ENCODE data around the gene SCYGR3. TPM values are rescaled to one million over a fixed set of nuclear protein-coding genes. Genes with fewer than 3 reads are reported as not detected.

Gene SCYGR3
- total RNA-seq, 1 experiment from 2014 or later, result not detected

DNA sequence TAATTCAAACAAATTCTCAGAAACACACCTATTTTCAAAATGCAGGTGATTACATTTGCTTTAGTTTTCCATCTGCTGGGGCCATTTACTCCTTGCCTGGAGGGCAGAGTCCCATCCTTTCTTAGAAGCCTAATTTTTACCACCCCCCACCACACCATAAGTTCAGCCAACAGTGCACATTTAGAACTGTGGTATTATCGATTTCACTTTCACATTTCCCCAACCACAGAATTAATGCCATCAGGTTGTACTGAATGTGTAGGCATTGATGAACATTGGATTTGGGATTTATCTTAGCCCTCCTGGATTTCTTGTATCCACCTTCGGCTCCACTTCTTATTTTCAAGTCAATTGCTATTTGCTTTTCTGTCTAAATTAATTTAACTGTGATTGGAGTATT, 4.5 kb downstream of the SCYGR3 start:
- H3F3A ChIP-seq (ENCODE audit: low read length, unreplicated experiment), result no peaks in the 10 kb centered on the region
- no peaks in the 10 kb centered on the region for H3K79me2 ChIP-seq (ENCODE audit: low read length)
- ChIA-PET CTCF (no interaction called here), POLR2A (ENCODE audit: unreplicated experiment) (no interaction called here)
- intact Hi-C loops (cut with micrococcal nuclease), result no loop called here
- BruUV-seq (replicated peaks), result no TSS peak
- DNase-seq, result no peak
- no peaks in the 10 kb centered on the region for H3K36me3 ChIP-seq (ENCODE audit: low read depth, low read length)
- H2AFZ ChIP-seq (ENCODE audit: low read length), result no peak overlapping the region
- 0 out of 2 replicates have a peak, but pooled peaks cover 2% of the 10 kb centered on the region for H3K9me2 ChIP-seq (replicated peaks; ENCODE audit: low read length)
- no peaks in the 10 kb centered on the region for H3K9me3 ChIP-seq (ENCODE audit: low read length)
- H3K4me1 ChIP-seq (ENCODE audit: insufficient read depth, low read length), result no peaks in the 10 kb centered on the region
- no peaks in the 10 kb centered on the region for H4K20me1 ChIP-seq (ENCODE audit: low read length)
- H3K4me3 ChIP-seq (ENCODE audit: low read length), result no peak overlapping the region
- TF ChIP-seq EZH2 (IDR thresholded peaks at IDR 0.05; ENCODE audit: low read length, unreplicated experiment), result no peak
- no peak for TF ChIP-seq CTCF (conservative IDR thresholded peaks at IDR 0.05; ENCODE audit: low read depth, low read length)
- TF ChIP-seq EZH2phosphoT487 (IDR thresholded peaks at IDR 0.05; ENCODE audit: borderline replicate concordance, low read length), result no peak
- ATAC-seq, result no peak
- no peak overlapping the region for H3K9ac ChIP-seq (ENCODE audit: low read length)
- no peak overlapping the region for H3K27ac ChIP-seq (ENCODE audit: low read length)
- H3K4me2 ChIP-seq (ENCODE audit: low read length), result no peak overlapping the region
- H3K27me3 ChIP-seq (ENCODE audit: low read length), result no peaks in the 10 kb centered on the region

DNA sequence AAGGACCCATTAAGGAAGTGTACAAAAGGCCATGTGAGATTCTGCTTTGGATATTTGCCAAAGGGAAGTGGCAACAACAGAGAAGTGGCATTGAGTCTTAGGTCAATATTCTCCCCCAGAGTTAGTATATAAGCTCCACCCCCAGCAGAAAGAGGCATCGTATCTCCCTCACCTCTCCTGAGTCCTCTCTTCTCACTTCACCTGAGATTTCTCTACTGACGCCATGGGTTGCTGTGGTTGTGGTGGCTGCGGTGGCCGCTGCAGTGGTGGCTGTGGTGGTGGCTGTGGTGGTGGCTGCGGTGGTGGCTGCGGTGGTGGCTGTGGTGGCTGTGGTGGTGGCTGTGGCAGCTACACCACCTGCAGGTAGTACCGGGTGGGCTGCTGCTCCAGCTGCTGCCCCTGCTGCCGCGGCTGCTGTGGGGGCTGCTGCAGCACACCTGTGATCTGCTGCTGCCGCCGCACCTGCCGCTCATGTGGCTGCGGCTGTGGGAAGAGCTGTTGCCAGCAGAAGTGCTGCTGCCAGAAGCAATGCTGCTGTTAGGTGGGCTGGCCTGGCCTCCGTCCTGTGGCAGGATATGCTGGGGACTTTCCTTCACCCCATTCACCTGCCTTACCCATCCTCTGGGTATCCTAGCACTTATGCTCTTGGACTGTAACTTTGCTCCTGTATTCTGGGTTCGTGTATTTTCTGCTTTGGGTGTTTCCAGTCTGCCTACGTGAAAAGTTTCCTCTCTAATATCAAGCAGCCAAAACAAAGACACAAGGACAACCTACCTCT, 5.9 kb downstream of the SCYGR3 start:
- Histone ChIP-seq H3F3A (ENCODE audit: low read length, unreplicated experiment) (no peaks in the 10 kb centered on the region), H3K27ac (ENCODE audit: low read length) (no peak overlapping the region), H3K36me3 (ENCODE audit: low read depth, low read length) (no peaks in the 10 kb centered on the region), H3K4me2 (ENCODE audit: low read length) (no peak overlapping the region), H3K9ac (ENCODE audit: low read length) (no peak overlapping the region), H3K27me3 (ENCODE audit: low read length) (no peaks in the 10 kb centered on the region), H3K4me3 (ENCODE audit: low read length) (no peak overlapping the region), H3K9me2 (replicated peaks; ENCODE audit: low read length) (0 out of 2 replicates have a peak, but pooled peaks cover 2% of the 10 kb centered on the region), H4K20me1 (ENCODE audit: low read length) (no peaks in the 10 kb centered on the region), H3K79me2 (ENCODE audit: low read length) (no peaks in the 10 kb centered on the region), H2AFZ (ENCODE audit: low read length) (no peak overlapping the region), H3K9me3 (ENCODE audit: low read length) (no peaks in the 10 kb centered on the region), H3K4me1 (ENCODE audit: insufficient read depth, low read length) (no peaks in the 10 kb centered on the region)
- ATAC-seq, result no peak
- intact Hi-C loops (cut with micrococcal nuclease), result no loop called here
- no TSS peak for BruUV-seq (replicated peaks)
- POLR2A ChIA-PET (ENCODE audit: unreplicated experiment), result no interaction called here
- DNase-seq, result no peak
- CTCF ChIA-PET, result no interaction called here
- TF ChIP-seq EZH2phosphoT487 (IDR thresholded peaks at IDR 0.05; ENCODE audit: borderline replicate concordance, low read length), result no peak
- no peak for TF ChIP-seq CTCF (conservative IDR thresholded peaks at IDR 0.05; ENCODE audit: low read depth, low read length)
- TF ChIP-seq EZH2 (IDR thresholded peaks at IDR 0.05; ENCODE audit: low read length, unreplicated experiment), result no peak

DNA sequence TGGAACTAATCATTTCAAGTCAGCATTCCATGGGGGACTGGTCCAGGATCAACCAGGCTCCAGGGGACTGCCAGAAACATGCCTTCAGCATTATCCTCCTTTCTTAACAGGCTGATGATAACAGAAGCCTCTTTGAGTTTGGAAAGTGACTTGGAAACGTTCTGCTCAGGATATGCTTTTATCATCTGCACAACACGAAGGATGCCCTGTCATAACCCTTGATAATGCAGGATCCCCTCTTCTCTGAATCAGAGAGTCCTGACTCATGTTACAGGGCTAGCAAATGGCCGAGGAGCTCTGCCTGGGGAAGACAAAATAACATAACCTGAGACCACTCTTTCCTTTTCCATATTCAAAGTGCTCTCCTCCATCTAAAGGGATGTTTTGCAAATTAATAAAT, 6.7 kb downstream of the SCYGR3 start:
- H3K27ac ChIP-seq (ENCODE audit: low read length), result no peak overlapping the region
- BruUV-seq (replicated peaks), result no TSS peak
- TF ChIP-seq CTCF (conservative IDR thresholded peaks at IDR 0.05; ENCODE audit: low read depth, low read length) (no peak), EZH2phosphoT487 (IDR thresholded peaks at IDR 0.05; ENCODE audit: borderline replicate concordance, low read length) (no peak), EZH2 (IDR thresholded peaks at IDR 0.05; ENCODE audit: low read length, unreplicated experiment) (no peak)
- ATAC-seq (no peak), DNase-seq (no peak)
- no peak overlapping the region for H3K4me3 ChIP-seq (ENCODE audit: low read length)
- no peaks in the 10 kb centered on the region for H4K20me1 ChIP-seq (ENCODE audit: low read length)
- intact Hi-C loops (cut with micrococcal nuclease), result no loop called here
- no peaks in the 10 kb centered on the region for H3K79me2 ChIP-seq (ENCODE audit: low read length)
- no peaks in the 10 kb centered on the region for H3K27me3 ChIP-seq (ENCODE audit: low read length)
- no peak overlapping the region for H2AFZ ChIP-seq (ENCODE audit: low read length)
- no peaks in the 10 kb centered on the region for H3K9me2 ChIP-seq (replicated peaks; ENCODE audit: low read length)
- no peaks in the 10 kb centered on the region for H3K36me3 ChIP-seq (ENCODE audit: low read depth, low read length)
- no peaks in the 10 kb centered on the region for H3K9me3 ChIP-seq (ENCODE audit: low read length)
- no peak overlapping the region for H3K9ac ChIP-seq (ENCODE audit: low read length)
- no peaks in the 10 kb centered on the region for H3K4me1 ChIP-seq (ENCODE audit: insufficient read depth, low read length)
- CTCF ChIA-PET, result no interaction called here
- POLR2A ChIA-PET (ENCODE audit: unreplicated experiment), result no interaction called here
- no peaks in the 10 kb centered on the region for H3F3A ChIP-seq (ENCODE audit: low read length, unreplicated experiment)
- H3K4me2 ChIP-seq (ENCODE audit: low read length), result no peak overlapping the region

Measured in PC-3 (cell line).